GM23338 (cell line): Measurements from ENCODE around the gene FTCDNL1. TPM values are rescaled to one million over a fixed set of nuclear protein-coding genes. Genes with fewer than 3 reads are reported as not detected.

ENCODE experiments used
- ATAC-seq: fragments of 200-7000 bp; cut with Tn5 transposase; 3 replicates; pipeline ENCODE4 v1.9.1; 2020
- DNase-seq: peaks from one replicate; pipeline ENCODE4 v3.0.0-alpha.2; 2015; ENCODE audit warnings: low spot score
- H2AFZ ChIP-seq: fragments of 200-600 bp; sonication (generic); 2 replicates; pipeline ENCODE4 v1.8.0; 2016; ENCODE audit warnings: antibody characterized with exemption, mild to moderate bottlenecking, moderate library complexity
- H3F3A ChIP-seq: fragments of 200-600 bp; sonication (generic); replicated peaks from 2 replicates; pipeline ENCODE4 v1.8.0; 2017; ENCODE audit warnings: antibody characterized with exemption, mixed run types, low read depth
- H3K27ac ChIP-seq: fragments of 200-600 bp; sonication (generic); 2 replicates; pipeline ENCODE4 v1.6.1; 2016; ENCODE audit warnings: low read depth
- H3K27me3 ChIP-seq: fragments of 200-600 bp; sonication (generic); 2 replicates; pipeline ENCODE4 v1.8.0; 2016; ENCODE audit warnings: mild to moderate bottlenecking, mixed run types, moderate library complexity; ENCODE audit not compliant: insufficient read depth
- H3K36me3 ChIP-seq: fragments of 200-600 bp; sonication (generic); 2 replicates; pipeline ENCODE4 v1.8.0; 2016; ENCODE audit warnings: mild to moderate bottlenecking; ENCODE audit not compliant: insufficient read depth
- H3K4me1 ChIP-seq: fragments of 200-600 bp; sonication (generic); 2 replicates; pipeline ENCODE4 v1.8.0; 2016; ENCODE audit warnings: mild to moderate bottlenecking, moderate library complexity; ENCODE audit not compliant: insufficient read depth
- H3K4me2 ChIP-seq: fragments of 200-600 bp; sonication (generic); 2 replicates; pipeline ENCODE4 v1.7.1; 2017; ENCODE audit warnings: mixed run types
- H3K4me3 ChIP-seq: fragments of 200-600 bp; sonication (generic); 2 replicates; pipeline ENCODE4 v1.6.1; 2016; ENCODE audit warnings: mixed run types
- H3K79me2 ChIP-seq: fragments of 200-600 bp; sonication (generic); replicated peaks from 2 replicates; pipeline ENCODE4 v1.8.0; 2017; ENCODE audit warnings: mild to moderate bottlenecking; ENCODE audit not compliant: insufficient read depth
- H3K9me2 ChIP-seq: fragments of 200-600 bp; sonication (generic); 2 replicates; pipeline ENCODE4 v1.8.0; 2017; ENCODE audit not compliant: insufficient read depth
- H4K20me1 ChIP-seq: fragments of 200-600 bp; sonication (generic); replicated peaks from 2 replicates; pipeline ENCODE4 v1.8.0; 2017; ENCODE audit warnings: mild to moderate bottlenecking; ENCODE audit not compliant: insufficient read depth
- H3K27ac Mint-ChIP-seq: 2 replicates; pipeline ENCODE4 v1.8.0; 2020; ENCODE audit warnings: inconsistent platforms, mild to moderate bottlenecking, moderate library complexity, mixed read lengths
- H3K27me3 Mint-ChIP-seq: 3 replicates; pipeline ENCODE4 v1.8.0; 2022; ENCODE audit warnings: low read depth, mild to moderate bottlenecking, moderate library complexity, mixed read lengths, inconsistent platforms; ENCODE audit not compliant: insufficient read depth, poor library complexity
- H3K36me3 Mint-ChIP-seq: 3 replicates; pipeline ENCODE4 v1.8.0; 2021; ENCODE audit warnings: low read depth, mild to moderate bottlenecking, inconsistent platforms, moderate library complexity, mixed read lengths
- H3K4me1 Mint-ChIP-seq: 3 replicates; pipeline ENCODE4 v1.8.0; 2020; ENCODE audit warnings: mild to moderate bottlenecking, inconsistent platforms, mixed read lengths
- H3K4me3 Mint-ChIP-seq: 3 replicates; pipeline ENCODE4 v1.8.0; 2021; ENCODE audit warnings: moderate library complexity, mild to moderate bottlenecking, inconsistent platforms, mixed read lengths
- H3K9me3 Mint-ChIP-seq: 3 replicates; pipeline ENCODE4 v1.8.0; 2020; ENCODE audit warnings: moderate library complexity, mild to moderate bottlenecking, inconsistent platforms, mixed read lengths
- CREB1 ChIP-seq: fragments of 250-450 bp; sonication (Bioruptor Pico); IDR thresholded peaks from 2 replicates; pipeline ENCODE4 v1.5.0; 2020; ENCODE audit warnings: low read depth, mild to moderate bottlenecking, moderate library complexity
- CTCF ChIP-seq, 2 experiments: fragments of 200-600 bp in 1 of 2; sonication (generic) in 1 of 2; conservative IDR thresholded peaks; 2 replicates each; pipeline versions ENCODE4 v1.5.1 to v1.6.1; 2016 to 2017; ENCODE audit warnings: antibody characterized with exemption in 2 of 2, low read depth in 2 of 2, mild to moderate bottlenecking in 2 of 2, moderate library complexity in 1 of 2
- EZH2phosphoT487 ChIP-seq: fragments of 200-600 bp; sonication (generic); IDR thresholded peaks from one replicate; pipeline ENCODE4 v1.8.1; 2018; ENCODE audit warnings: antibody characterized with exemption; ENCODE audit not compliant: unreplicated experiment
- NANOG ChIP-seq: IDR thresholded peaks from 2 replicates; pipeline ENCODE4 v1.6.1; 2016; ENCODE audit warnings: antibody characterized with exemption, borderline replicate concordance
- REST ChIP-seq: IDR thresholded peaks from one replicate; pipeline ENCODE4 v1.6.1; 2018; ENCODE audit warnings: antibody characterized with exemption; ENCODE audit not compliant: unreplicated experiment
- STAT1 ChIP-seq: IDR thresholded peaks from one replicate; pipeline ENCODE4 v1.6.1; 2016; ENCODE audit warnings: antibody characterized with exemption; ENCODE audit not compliant: unreplicated experiment
- ZNF331 ChIP-seq: fragments of 250-450 bp; sonication (Bioruptor Pico); IDR thresholded peaks from 2 replicates; pipeline ENCODE4 v1.5.0; 2020; ENCODE audit warnings: low read depth, mild to moderate bottlenecking, moderate library complexity
- ZNF462 ChIP-seq: fragments of 250-450 bp; sonication (Bioruptor Pico); IDR thresholded peaks from 2 replicates; pipeline ENCODE4 v1.5.0; 2020; ENCODE audit warnings: mild to moderate bottlenecking, moderate library complexity
- polyA plus RNA-seq: library from polyadenylated mRNA; unstranded; fragments of >200 nt; fragmentation: Nextera tagmentation; extraction: Ambion mirVana; gene quantifications from 2 replicates; pipeline ENCODE4 v1.2.1, GENCODE V29; 2016
- total RNA-seq: library from RNA; depleted of rRNA; stranded (reverse); fragments of >200 nt; shearing (Covaris generic); gene quantifications from 2 replicates; pipeline ENCODE4 v1.2.3, GENCODE V29; 2014

Gene FTCDNL1
- total and polyA plus RNA-seq, 2 experiments from 2014 or later, result 1.7 to 2.0 TPM

GRCh38 chr2:199812493-199812892 lies 38.5 kb downstream of the FTCDNL1 start:
- TF ChIP-seq ZNF331 (CRISPR knock-in tag), result no peak
- TF ChIP-seq NANOG, result no peak
- no peak for TF ChIP-seq EZH2phosphoT487
- TF ChIP-seq CREB1, result no peak
- no peak for TF ChIP-seq ZNF462 (CRISPR knock-in tag)
- no peak for TF ChIP-seq REST
- TF ChIP-seq STAT1, result no peak
- TF ChIP-seq CTCF (conservative IDR thresholded peaks at IDR 0.05; ENCODE audit: low read depth in 2 of 2), result no peak

More at GRCh38 chr2:199812493-199812892, 38.5 kb downstream of the FTCDNL1 start:
- Histone ChIP-seq H3K4me3 (no peak overlapping the region), H3K9me2 (no peaks in the 10 kb centered on the region), H3F3A (no peaks in the 10 kb centered on the region), H3K27me3 (no peaks in the 10 kb centered on the region), H3K4me1 (peaks cover 25% of the 10 kb centered on the region), H2AFZ (no peak overlapping the region), H3K79me2 (no peaks in the 10 kb centered on the region), H4K20me1 (no peaks in the 10 kb centered on the region), H3K4me2 (no peak overlapping the region), H3K36me3 (no peaks in the 10 kb centered on the region), H3K27ac (no peak overlapping the region)
- H3K9me3 Mint-ChIP-seq, result peaks cover 8% of the 10 kb centered on the region
- peaks cover 25% of the 10 kb centered on the region for H3K4me1 Mint-ChIP-seq
- H3K27ac Mint-ChIP-seq, result no peak overlapping the region; the same call in 1 of the 2 replicates
- DNase-seq (no peak), ATAC-seq (no peak)
- H3K27me3 Mint-ChIP-seq, result peaks cover 3% of the 10 kb centered on the region
- H3K4me3 Mint-ChIP-seq, result no peak overlapping the region
- H3K36me3 Mint-ChIP-seq, result peaks cover 12% of the 10 kb centered on the region; the same call in 2 of the 3 replicates
